IPS-18a (cell line): Measurements from ENCODE around the gene KCTD15.

Experiments
- H3K27ac ChIP-seq: one replicate; pipeline ENCODE4 v1.5.1; 2013; ENCODE audit warnings: low read length
- H3K27me3 ChIP-seq: one replicate; pipeline ENCODE4 v1.6.1; 2013; ENCODE audit warnings: mild to moderate bottlenecking, low read length; ENCODE audit not compliant: control insufficient read depth, insufficient read depth
- H3K36me3 ChIP-seq: one replicate; pipeline ENCODE4 v1.6.1; 2013; ENCODE audit warnings: low read depth, low read length; ENCODE audit not compliant: control insufficient read depth
- H3K4me1 ChIP-seq: one replicate; pipeline ENCODE4 v1.6.1; 2013; ENCODE audit warnings: low read depth, low read length; ENCODE audit not compliant: control insufficient read depth
- H3K4me3 ChIP-seq: one replicate; pipeline ENCODE4 v1.5.1; 2013; ENCODE audit warnings: low read length
- H3K9ac ChIP-seq: one replicate; pipeline ENCODE4 v1.6.1; 2013; ENCODE audit warnings: mild to moderate bottlenecking, low read length, moderate library complexity
- H3K9me3 ChIP-seq: one replicate; pipeline ENCODE4 v1.6.1; 2013; ENCODE audit warnings: low read depth, low read length; ENCODE audit not compliant: control insufficient read depth

The KCTD15 gene

DNA sequence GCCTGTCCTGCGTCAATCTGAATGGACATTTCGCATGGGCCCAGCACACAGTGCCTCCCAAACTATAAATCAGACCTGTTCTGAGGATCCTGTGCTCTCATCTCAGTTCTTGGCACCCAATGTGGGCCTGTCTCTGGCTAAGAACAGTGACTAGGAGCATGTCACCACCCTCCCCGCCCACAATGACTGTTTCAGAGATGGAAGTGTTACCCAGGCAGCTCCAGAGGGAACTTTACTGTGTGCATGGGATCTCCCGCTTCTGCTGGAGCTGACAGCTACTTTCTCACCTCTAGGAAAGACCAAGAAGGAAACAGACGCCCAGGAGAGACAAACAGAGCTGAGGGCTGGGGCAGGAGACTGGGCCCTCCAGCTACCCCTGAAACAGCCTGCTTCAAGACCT is 45.0 kb downstream of the KCTD15 start:
- Histone ChIP-seq H3K36me3 (no peaks in the 10 kb centered on the region), H3K4me3 (no peak overlapping the region), H3K9ac (no peak overlapping the region), H3K27me3 (no peaks in the 10 kb centered on the region), H3K9me3 (no peaks in the 10 kb centered on the region), H3K4me1 (no peaks in the 10 kb centered on the region), H3K27ac (no peak overlapping the region)

GRCh38 chr19:33844478-33844877 is 47.8 kb downstream of the KCTD15 start:
- Histone ChIP-seq H3K9ac (no peak overlapping the region), H3K4me3 (no peak overlapping the region), H3K36me3 (no peaks in the 10 kb centered on the region), H3K9me3 (no peaks in the 10 kb centered on the region), H3K27me3 (no peaks in the 10 kb centered on the region), H3K4me1 (no peaks in the 10 kb centered on the region), H3K27ac (no peak overlapping the region)

DNA sequence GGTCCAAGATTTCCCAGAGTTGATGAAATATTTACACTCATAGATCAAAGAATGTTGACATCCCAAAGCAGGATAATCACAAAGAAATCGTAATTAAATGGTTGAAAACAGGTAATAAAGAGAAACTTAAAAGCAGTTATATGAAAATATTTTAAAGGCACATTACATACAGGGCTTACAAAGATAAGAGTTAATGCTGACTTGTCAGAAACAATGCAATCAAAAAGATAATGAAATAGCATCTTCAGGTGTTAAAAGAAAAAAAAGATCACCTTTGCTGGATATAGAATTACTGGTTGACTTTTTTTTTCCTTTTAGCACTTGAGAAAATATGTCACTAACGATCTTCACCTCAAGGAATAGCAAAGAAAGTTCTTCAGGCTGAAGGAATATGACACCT is 48.8 kb downstream of the KCTD15 start:
- Histone ChIP-seq H3K9ac (no peak overlapping the region), H3K4me3 (no peak overlapping the region), H3K36me3 (no peaks in the 10 kb centered on the region), H3K4me1 (no peaks in the 10 kb centered on the region), H3K27ac (no peak overlapping the region), H3K9me3 (no peaks in the 10 kb centered on the region), H3K27me3 (no peaks in the 10 kb centered on the region)

DNA sequence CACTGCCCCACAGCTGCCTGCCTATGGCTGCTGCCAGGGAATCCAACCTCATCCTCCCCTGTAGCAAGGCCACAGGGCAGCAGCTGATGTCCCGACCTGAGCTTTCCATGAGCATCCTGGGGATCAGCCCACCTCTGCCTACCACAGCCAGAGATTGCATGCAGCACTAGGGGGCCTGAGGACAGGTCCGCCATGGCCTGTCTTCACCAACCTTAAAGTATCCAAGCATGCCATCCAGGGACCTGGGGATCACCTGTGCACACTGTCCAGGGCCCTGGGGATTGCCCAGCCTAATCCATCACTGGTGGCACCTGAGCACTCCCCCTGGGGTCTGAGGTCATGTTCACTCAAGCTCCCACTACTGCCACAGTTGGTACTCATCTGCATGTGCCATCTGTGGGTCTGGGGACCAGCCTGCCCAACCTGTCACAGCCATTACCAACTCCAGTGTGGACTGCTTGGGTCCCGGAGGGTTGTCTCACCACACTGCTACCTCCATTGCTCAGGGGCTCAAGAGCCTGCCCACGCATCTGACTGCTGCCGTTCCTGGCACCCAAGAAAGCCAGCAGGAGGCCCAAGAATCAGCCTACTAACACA is 53.0 kb downstream of the KCTD15 start:
- Histone ChIP-seq H3K9ac (no peak overlapping the region), H3K4me1 (no peaks in the 10 kb centered on the region), H3K4me3 (no peak overlapping the region), H3K9me3 (no peaks in the 10 kb centered on the region), H3K27me3 (no peaks in the 10 kb centered on the region), H3K36me3 (no peaks in the 10 kb centered on the region), H3K27ac (no peak overlapping the region)

DNA sequence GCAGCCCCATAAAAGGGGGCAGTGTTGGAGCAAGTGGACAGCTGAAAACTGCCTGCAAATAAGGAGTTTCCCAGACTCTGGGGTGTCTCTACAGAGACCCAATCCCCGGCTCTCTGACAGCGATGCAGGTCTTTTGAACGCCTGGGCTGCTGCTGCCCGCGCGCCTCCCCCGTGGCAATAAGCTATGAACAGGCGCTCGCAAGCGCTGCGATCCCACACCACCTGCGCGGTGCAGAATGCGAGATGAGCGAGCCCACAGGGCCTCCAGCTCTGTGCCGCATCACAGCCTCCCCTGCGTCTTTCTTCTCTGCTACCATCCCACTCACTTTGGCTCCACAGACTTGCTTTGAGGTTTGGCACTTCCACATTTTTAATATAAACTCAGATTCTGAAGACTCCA is 62.3 kb downstream of the KCTD15 start:
- Histone ChIP-seq H3K9me3 (no peaks in the 10 kb centered on the region), H3K9ac (no peak overlapping the region), H3K27ac (no peak overlapping the region), H3K36me3 (no peaks in the 10 kb centered on the region), H3K4me1 (no peaks in the 10 kb centered on the region), H3K4me3 (no peak overlapping the region), H3K27me3 (no peaks in the 10 kb centered on the region)

GRCh38 chr19:33860312-33861090 is 63.8 kb downstream of the KCTD15 start:
- H3K4me3 ChIP-seq: no peak overlapping the region
- H3K27ac ChIP-seq: no peak overlapping the region
- no peaks in the 10 kb centered on the region for H3K27me3 ChIP-seq
- no peaks in the 10 kb centered on the region for H3K4me1 ChIP-seq
- H3K9ac ChIP-seq: no peak overlapping the region
- H3K36me3 ChIP-seq: no peaks in the 10 kb centered on the region
- H3K9me3 ChIP-seq: no peaks in the 10 kb centered on the region

DNA sequence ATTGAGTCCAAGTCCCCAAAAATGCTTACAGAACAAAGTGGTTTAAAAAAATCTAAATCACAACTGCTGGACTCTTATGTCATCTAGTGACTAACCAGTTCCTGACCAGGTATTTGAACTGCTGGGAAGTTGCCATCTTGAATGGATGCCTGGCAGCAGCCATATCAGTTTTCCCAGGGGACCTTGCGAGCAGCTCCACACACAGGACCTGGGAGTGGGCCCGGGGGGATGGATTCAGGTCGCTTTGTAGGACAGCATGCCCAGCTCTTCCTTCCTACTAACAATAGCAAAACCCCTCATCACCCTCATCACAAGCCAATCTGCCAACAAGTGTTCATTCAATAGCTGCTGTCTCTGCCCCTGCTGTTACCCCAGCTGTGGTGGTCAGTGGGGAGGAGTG is 65.3 kb downstream of the KCTD15 start:
- Histone ChIP-seq H3K9ac (no peak overlapping the region), H3K27me3 (no peaks in the 10 kb centered on the region), H3K9me3 (no peaks in the 10 kb centered on the region), H3K36me3 (no peaks in the 10 kb centered on the region), H3K4me1 (no peaks in the 10 kb centered on the region), H3K27ac (no peak overlapping the region), H3K4me3 (no peak overlapping the region)

- Histone ChIP-seq H3K4me1 (no peaks in the 10 kb centered on the region), H3K9ac (no peak overlapping the region), H3K27ac (no peak overlapping the region), H3K36me3 (no peaks in the 10 kb centered on the region), H3K27me3 (no peaks in the 10 kb centered on the region), H3K9me3 (no peaks in the 10 kb centered on the region), H3K4me3 (no peak overlapping the region)
Measured at GRCh38 chr19:33862981-33863380, 66.3 kb downstream of the KCTD15 start.

- Histone ChIP-seq H3K27me3 (no peaks in the 10 kb centered on the region), H3K4me1 (peaks cover 4% of the 10 kb centered on the region), H3K9me3 (no peaks in the 10 kb centered on the region), H3K9ac (no peak overlapping the region), H3K4me3 (no peak overlapping the region), H3K27ac (no peak overlapping the region), H3K36me3 (no peaks in the 10 kb centered on the region)
Measured at GRCh38 chr19:33863436-33863835, 66.8 kb downstream of the KCTD15 start.

DNA sequence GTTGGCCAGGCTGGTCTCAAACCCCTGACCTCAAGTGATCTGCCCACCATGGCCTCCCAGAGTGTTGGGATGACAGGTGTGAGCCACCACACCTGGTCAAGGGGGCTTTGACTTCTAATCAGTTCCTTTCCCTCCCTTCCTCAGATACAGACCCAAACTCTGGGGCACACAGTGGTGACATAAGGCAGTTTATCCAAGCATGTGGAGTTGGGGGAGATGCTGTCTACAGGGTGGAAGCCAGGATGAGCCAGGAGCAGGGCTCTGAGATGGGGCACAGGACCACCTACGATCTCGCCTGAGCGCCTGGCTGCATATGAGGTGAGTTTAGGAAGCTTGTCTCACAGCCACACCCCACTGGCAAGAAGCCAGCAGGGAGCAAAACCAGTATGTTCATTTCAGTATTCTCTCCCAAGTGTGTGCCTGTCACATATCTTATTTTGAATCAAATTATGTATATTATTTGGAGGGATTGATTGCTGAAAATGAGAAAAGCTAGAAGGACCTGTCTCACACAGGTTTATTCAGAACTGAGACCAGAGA is 67.7 kb downstream of the KCTD15 start:
- Histone ChIP-seq H3K27ac (no peak overlapping the region), H3K9me3 (no peaks in the 10 kb centered on the region), H3K4me3 (no peak overlapping the region), H3K9ac (no peak overlapping the region), H3K36me3 (no peaks in the 10 kb centered on the region), H3K4me1 (peaks cover 7% of the 10 kb centered on the region), H3K27me3 (no peaks in the 10 kb centered on the region)

DNA sequence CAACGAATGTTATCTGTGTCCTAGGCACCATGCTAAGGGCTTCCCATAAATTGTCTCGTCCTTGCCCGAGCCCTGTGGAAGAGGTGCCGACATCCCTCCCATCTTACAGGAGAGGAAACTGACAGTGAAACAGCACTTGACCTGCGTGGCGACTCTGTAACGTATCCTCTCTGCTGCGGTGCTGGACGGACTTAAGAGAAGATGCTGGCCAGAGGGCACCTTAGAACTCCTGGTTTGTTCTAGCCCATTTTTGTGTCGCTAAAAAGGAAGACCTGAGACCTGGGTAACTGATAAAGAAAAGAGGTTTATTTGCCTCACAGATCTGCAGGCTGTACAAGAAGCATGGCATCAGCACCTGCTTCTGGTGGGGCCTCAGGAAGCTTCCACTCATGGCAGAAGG is 68.6 kb downstream of the KCTD15 start:
- H3K9ac ChIP-seq: no peak overlapping the region
- H3K4me3 ChIP-seq: no peak overlapping the region
- H3K4me1 ChIP-seq: peaks cover 7% of the 10 kb centered on the region
- no peaks in the 10 kb centered on the region for H3K36me3 ChIP-seq
- no peak overlapping the region for H3K27ac ChIP-seq
- H3K27me3 ChIP-seq: no peaks in the 10 kb centered on the region
- no peaks in the 10 kb centered on the region for H3K9me3 ChIP-seq
